Neutrophil (primary cell): ENCODE measurements around the gene KCNC4.

Experiments
- H3K27ac ChIP-seq: fragments of 200-600 bp; sonication (generic); 2 replicates; pipeline ENCODE4 v1.5.1; 2016; ENCODE audit warnings: mild to moderate bottlenecking, moderate library complexity
- H3K27me3 ChIP-seq: fragments of 200-600 bp; sonication (generic); 2 replicates; pipeline ENCODE4 v1.6.0; 2016; ENCODE audit warnings: mild to moderate bottlenecking
- H3K36me3 ChIP-seq: fragments of 200-600 bp; sonication (generic); 2 replicates; pipeline ENCODE4 v1.5.1; 2017
- H3K4me1 ChIP-seq, 2 experiments: fragments of 200-600 bp in 1 of 2; sonication (generic) in 1 of 2; 1 replicate in 1 of 2; 2 replicates in 1 of 2; pipeline versions ENCODE4 v1.5.1 to v1.6.1; 2013 to 2016; ENCODE audit warnings: low read depth in 1 of 2, low read length in 1 of 2, mild to moderate bottlenecking in 1 of 2, moderate library complexity in 1 of 2; ENCODE audit not compliant: control insufficient read depth in 1 of 2, insufficient read depth in 1 of 2
- H3K4me3 ChIP-seq, 2 experiments: fragments of 200-600 bp in 1 of 2; sonication (generic) in 1 of 2; 1 replicate in 1 of 2; 2 replicates in 1 of 2; pipeline ENCODE4 v1.5.1; 2013 to 2016; ENCODE audit warnings: low read depth in 1 of 2, low read length in 1 of 2, mild to moderate bottlenecking in 1 of 2, moderate library complexity in 1 of 2
- H3K9me3 ChIP-seq: fragments of 200-600 bp; sonication (generic); 2 replicates; pipeline ENCODE4 v1.5.1; 2016
- TF ChIP-seq, protein P1 (sequence below): fragments of 200-600 bp; sonication (generic); IDR thresholded peaks from 2 replicates; pipeline ENCODE4 v1.5.1; 2016; ENCODE audit warnings: antibody characterized with exemption

Gene KCNC4

DNA sequence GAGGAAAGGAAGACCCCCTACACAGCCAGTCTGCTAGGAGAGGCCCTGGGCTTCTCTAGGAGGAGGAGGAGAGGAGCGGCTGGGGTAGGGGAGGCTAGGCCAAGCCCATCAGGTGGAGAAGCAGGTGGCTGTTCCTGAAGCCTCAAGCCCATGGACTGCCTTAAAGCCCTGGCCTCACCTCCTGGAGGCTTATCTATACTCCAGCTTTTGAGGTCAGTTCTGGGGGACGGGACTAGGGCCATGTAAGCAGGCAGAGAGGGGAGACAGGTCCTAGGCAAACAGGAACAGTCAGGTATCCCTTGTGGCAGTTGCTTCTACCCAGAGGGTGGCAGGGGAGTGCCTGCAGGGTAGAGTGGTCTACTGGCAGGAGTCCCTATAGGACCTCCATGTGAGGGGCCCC is 40.6 kb downstream of the KCNC4 start:
- Histone ChIP-seq H3K4me1 (peaks cover 7 to 20% of the 10 kb centered on the region in 2 experiments), H3K4me3 (no peak overlapping the region), H3K27me3 (peaks cover 5% of the 10 kb centered on the region), H3K27ac (no peak overlapping the region), H3K36me3 (no peaks in the 10 kb centered on the region), H3K9me3 (no peaks in the 10 kb centered on the region)
- TF ChIP-seq, protein P1, sequence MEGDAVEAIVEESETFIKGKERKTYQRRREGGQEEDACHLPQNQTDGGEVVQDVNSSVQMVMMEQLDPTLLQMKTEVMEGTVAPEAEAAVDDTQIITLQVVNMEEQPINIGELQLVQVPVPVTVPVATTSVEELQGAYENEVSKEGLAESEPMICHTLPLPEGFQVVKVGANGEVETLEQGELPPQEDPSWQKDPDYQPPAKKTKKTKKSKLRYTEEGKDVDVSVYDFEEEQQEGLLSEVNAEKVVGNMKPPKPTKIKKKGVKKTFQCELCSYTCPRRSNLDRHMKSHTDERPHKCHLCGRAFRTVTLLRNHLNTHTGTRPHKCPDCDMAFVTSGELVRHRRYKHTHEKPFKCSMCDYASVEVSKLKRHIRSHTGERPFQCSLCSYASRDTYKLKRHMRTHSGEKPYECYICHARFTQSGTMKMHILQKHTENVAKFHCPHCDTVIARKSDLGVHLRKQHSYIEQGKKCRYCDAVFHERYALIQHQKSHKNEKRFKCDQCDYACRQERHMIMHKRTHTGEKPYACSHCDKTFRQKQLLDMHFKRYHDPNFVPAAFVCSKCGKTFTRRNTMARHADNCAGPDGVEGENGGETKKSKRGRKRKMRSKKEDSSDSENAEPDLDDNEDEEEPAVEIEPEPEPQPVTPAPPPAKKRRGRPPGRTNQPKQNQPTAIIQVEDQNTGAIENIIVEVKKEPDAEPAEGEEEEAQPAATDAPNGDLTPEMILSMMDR = no peak

DNA sequence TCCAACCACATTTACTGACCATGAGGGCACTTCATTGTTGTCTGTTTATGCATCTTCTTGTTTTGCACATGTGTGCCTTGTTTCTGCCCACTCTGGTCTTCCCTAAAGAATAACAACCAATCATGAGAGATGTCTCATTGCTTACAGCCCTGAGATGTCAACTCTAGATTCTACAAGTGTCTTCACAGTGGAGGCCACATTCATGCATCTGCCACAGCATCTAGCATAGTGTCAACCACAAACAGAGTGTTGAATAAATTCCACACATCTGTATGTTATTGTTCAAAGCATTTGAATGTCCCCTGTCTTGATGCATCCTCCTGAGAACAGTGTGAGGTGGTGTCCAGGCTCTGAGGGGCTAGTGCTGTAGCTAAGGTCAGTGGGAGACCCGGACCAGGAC is 43.1 kb downstream of the KCNC4 start:
- Histone ChIP-seq H3K27ac (no peak overlapping the region), H3K36me3 (no peaks in the 10 kb centered on the region), H3K4me1 (peaks cover 9 to 23% of the 10 kb centered on the region in 2 experiments), H3K9me3 (no peaks in the 10 kb centered on the region), H3K4me3 (no peak overlapping the region), H3K27me3 (no peaks in the 10 kb centered on the region)
- TF ChIP-seq, protein P1 = no peak

DNA sequence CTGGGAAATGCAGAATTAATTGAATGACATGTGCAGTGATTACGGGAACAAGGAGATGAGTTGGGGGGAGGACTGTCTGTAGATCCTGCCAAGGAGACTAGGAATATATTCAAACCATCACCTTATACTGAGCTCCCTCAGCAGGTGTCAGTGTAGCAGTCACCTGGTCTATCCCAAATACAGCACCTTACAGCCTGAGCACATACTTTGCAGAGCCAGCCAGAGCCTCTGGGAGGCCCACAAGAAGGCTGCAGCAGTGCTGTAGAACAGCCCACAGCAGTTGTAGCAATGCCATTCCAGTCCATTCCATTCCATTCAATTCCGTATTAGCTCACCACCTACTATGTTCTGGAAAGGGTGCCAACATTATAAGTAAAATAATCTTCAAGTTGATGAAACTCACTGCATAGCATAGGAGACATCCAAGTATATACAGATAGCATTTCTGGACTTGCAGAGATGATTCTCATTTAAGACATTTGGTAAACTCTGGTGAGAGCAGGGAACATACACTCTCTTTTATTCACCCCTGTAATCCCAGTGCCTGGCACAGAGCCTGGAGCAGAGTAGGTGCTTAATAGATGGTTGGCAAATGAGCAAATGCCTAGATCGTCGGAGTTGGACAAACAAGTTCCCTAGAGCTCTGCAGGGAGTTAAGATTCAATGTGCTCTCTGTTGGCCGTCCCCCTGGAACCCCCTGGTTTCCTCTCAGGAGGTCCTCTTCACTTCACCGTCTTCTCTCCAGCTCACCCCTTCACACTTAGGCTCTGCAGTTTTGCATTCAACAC is 44.7 kb downstream of the KCNC4 start:
- no peaks in the 10 kb centered on the region for H3K9me3 ChIP-seq
- TF ChIP-seq, protein P1 = no peak
- H3K27ac ChIP-seq = no peak overlapping the region
- H3K36me3 ChIP-seq = no peaks in the 10 kb centered on the region
- peaks cover 23 to 39% of the 10 kb centered on the region in 2 experiments for H3K4me1 ChIP-seq
- no peaks in the 10 kb centered on the region for H3K27me3 ChIP-seq
- no peak overlapping the region for H3K4me3 ChIP-seq

- TF ChIP-seq, protein P1 = no peak
- no peak overlapping the region for H3K4me3 ChIP-seq
Observed at GRCh38 chr1:110255392-110255787, 45.3 kb downstream of the KCNC4 start.

GRCh38 chr1:110258734-110259133 is 48.6 kb downstream of the KCNC4 start:
- no peak overlapping the region for H3K4me3 ChIP-seq
- no peaks in the 10 kb centered on the region for H3K27me3 ChIP-seq
- TF ChIP-seq, protein P1 = no peak
- H3K36me3 ChIP-seq = no peaks in the 10 kb centered on the region
- H3K9me3 ChIP-seq = no peaks in the 10 kb centered on the region
- H3K27ac ChIP-seq = peak overlapping the region; percentile 75
- peaks cover 41 to 54% of the 10 kb centered on the region in 2 experiments for H3K4me1 ChIP-seq

More at GRCh38 chr1:110255392-110255787, 45.3 kb downstream of the KCNC4 start:
- Histone ChIP-seq H3K36me3 (no peaks in the 10 kb centered on the region), H3K4me1 (peaks cover 29 to 45% of the 10 kb centered on the region in 2 experiments), H3K27ac (no peak overlapping the region), H3K27me3 (no peaks in the 10 kb centered on the region), H3K9me3 (no peaks in the 10 kb centered on the region)
